Metanephros (tissue), 1 donor: ENCODE data around the gene NXF2. TPM values are rescaled to one million over a fixed set of nuclear protein-coding genes. Genes with fewer than 3 reads are reported as not detected.

Experiments used
- total RNA-seq: library from RNA; depleted of rRNA; stranded (reverse); fragments of >200 nt; gene quantifications from one replicate; pipeline ENCODE4 v1.2.3, GENCODE V29; 2014

NXF2 gene, protein sequence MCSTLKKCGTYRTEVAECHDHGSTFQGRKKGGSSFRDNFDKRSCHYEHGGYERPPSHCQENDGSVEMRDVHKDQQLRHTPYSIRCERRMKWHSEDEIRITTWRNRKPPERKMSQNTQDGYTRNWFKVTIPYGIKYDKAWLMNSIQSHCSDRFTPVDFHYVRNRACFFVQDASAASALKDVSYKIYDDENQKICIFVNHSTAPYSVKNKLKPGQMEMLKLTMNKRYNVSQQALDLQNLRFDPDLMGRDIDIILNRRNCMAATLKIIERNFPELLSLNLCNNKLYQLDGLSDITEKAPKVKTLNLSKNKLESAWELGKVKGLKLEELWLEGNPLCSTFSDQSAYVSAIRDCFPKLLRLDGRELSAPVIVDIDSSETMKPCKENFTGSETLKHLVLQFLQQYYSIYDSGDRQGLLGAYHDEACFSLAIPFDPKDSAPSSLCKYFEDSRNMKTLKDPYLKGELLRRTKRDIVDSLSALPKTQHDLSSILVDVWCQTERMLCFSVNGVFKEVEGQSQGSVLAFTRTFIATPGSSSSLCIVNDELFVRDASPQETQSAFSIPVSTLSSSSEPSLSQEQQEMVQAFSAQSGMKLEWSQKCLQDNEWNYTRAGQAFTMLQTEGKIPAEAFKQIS
- total RNA-seq, result not detected

DNA sequence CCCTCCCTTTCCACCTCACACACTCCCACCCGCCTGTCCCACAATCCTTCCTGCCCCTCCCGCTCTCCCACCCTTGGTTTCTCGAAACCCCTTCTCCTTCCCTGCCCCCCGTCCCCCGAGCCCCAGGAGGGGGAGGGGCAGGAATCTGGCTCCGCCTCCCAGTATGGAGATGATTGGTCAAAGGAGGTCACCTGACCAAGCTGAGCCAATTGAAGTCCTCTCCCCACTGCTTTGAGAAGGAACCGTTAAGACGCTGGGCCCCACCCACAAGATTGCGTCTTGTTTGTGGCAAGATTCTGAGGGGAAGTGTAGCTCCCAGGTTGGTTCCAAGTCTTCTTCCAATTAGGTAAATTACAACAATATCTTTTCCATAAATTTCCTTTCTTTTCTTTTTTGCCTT, at the start of gene NXF2:
TSS of gene NXF2 (plus strand) at position 275 of the 400 bp plus-strand sequence. CDS start 59,912 bp downstream, outside the sequence.

DNA sequence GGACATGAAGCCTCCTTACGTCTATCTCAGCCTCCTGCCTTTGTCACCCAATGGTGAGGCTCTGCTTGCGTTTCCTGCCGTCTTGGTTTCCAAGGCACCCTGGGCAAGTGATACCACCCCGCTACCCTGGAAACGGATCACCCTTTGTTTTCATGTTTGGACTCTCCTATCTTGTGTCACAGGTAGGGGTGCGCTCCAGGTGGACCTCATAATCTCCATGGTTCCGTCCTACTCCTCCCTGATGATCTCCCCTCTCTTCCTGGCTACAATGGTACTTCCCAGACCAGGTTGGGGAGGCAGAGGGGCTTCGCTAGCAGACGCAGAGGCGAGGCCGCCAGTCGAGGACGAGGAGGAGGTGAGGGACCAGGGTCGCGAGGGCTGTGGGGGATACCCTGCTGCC, 32.0 kb upstream of the NXF2 start, which contains the start of gene TCP11X1:
TSS of gene TCP11X1 (plus strand) at position 316 of the 400 bp plus-strand sequence.

Other genes starting within 250 kb of the NXF2 start
- gene TCEAL2, start 121.5 kb upstream of the NXF2 start, total RNA-seq, result 1.8 TPM
- gene TCEAL6, start 104.7 kb upstream of the NXF2 start, total RNA-seq, result not detected
- gene BEX5, start 91.2 kb upstream of the NXF2 start, total RNA-seq, result 3.3 TPM
- gene TCP11X1, start 31.9 kb upstream of the NXF2 start, total RNA-seq, result 0.12 TPM
- 0.12 TPM for gene NXF2B, start 192.8 kb downstream of the NXF2 start, total RNA-seq
- gene TCP11X2, start 224.6 kb downstream of the NXF2 start, total RNA-seq, result 1.4 TPM